GM15510 (cell line): ENCODE measurements around the gene OPCML.

ENCODE experiments used
- POLR2A ChIP-seq: IDR thresholded peaks from 3 replicates; pipeline ENCODE4 v1.6.1; 2011; ENCODE audit warnings: borderline replicate concordance; ENCODE audit not compliant: insufficient read length; ENCODE audit errors: extremely low read depth

Gene OPCML

GRCh38 chr11:133202816-133203215 lies 329.5 kb downstream of the OPCML start:
- no peak for TF ChIP-seq POLR2A

GRCh38 chr11:133198438-133198837 lies 333.9 kb downstream of the OPCML start:
- no peak for TF ChIP-seq POLR2A

GRCh38 chr11:133197425-133197824 lies 334.9 kb downstream of the OPCML start:
- no peak for TF ChIP-seq POLR2A

GRCh38 chr11:133191931-133192330 lies 340.4 kb downstream of the OPCML start:
- no peak for TF ChIP-seq POLR2A

GRCh38 chr11:133181667-133182066 lies 350.6 kb downstream of the OPCML start:
- TF ChIP-seq POLR2A, result no peak

GRCh38 chr11:133181066-133181465 lies 351.2 kb downstream of the OPCML start:
- TF ChIP-seq POLR2A, result no peak

GRCh38 chr11:133180201-133180600 lies 352.1 kb downstream of the OPCML start:
- no peak for TF ChIP-seq POLR2A

- no peak for TF ChIP-seq POLR2A
These were observed 355.6 kb downstream of the OPCML start for GRCh38 chr11:133176748-133177147.

- no peak for TF ChIP-seq POLR2A
These were observed 357.2 kb downstream of the OPCML start for GRCh38 chr11:133175103-133175502.

GRCh38 chr11:133173810-133174412 lies 358.4 kb downstream of the OPCML start:
- no peak for TF ChIP-seq POLR2A

GRCh38 chr11:133172349-133172748 lies 360.0 kb downstream of the OPCML start:
- TF ChIP-seq POLR2A, result no peak

GRCh38 chr11:133171374-133171773 lies 360.9 kb downstream of the OPCML start:
- no peak for TF ChIP-seq POLR2A

GRCh38 chr11:133168016-133168415 lies 364.3 kb downstream of the OPCML start:
- TF ChIP-seq POLR2A, result no peak

GRCh38 chr11:133166662-133167061 lies 365.6 kb downstream of the OPCML start:
- TF ChIP-seq POLR2A, result no peak

GRCh38 chr11:133164986-133165385 lies 367.3 kb downstream of the OPCML start:
- TF ChIP-seq POLR2A, result no peak

GRCh38 chr11:133163463-133164419 lies 368.6 kb downstream of the OPCML start:
- TF ChIP-seq POLR2A, result no peak
